NCI-H524 treated with DMSO at 0.1 percent for 48 hours (cell line): ENCODE measurements around the gene CLEC16A.
"Not testable (repeated sequence)": the region's sequence is repeated elsewhere in the genome, so short reads cannot be mapped to it uniquely, and the experiment has no call there.

Source experiments
- DNase-seq: peaks from one replicate; lab custom pipeline; 2025; lab: John Stamatoyannopoulos, UW

CLEC16A gene

GRCh38 chr16:10941127-10941933 lies 3.0 kb upstream of the CLEC16A start:
- DNase-seq, result no peak

GRCh38 chr16:10941935-10942351 lies 2.4 kb upstream of the CLEC16A start:
- DNase-seq, result not testable (repeated sequence)

GRCh38 chr16:10942352-10943063 lies 1.9 kb upstream of the CLEC16A start, which contains the start of gene DEXI:
Gene DEXI, minus strand, starts transcription at chr16:10942468. Its CDS starts 463 bp downstream, at chr16:10942005.
- DNase-seq, result peak; percentile 55

GRCh38 chr16:10943064-10943353 lies 1.4 kb upstream of the CLEC16A start:
- no peak for DNase-seq

- no peak for DNase-seq
Measured at GRCh38 chr16:10945065-10945787, 862 bp downstream of the CLEC16A start.

GRCh38 chr16:10946308-10946707 lies 1.9 kb downstream of the CLEC16A start:
- DNase-seq, result no peak

GRCh38 chr16:10947211-10947787 lies 2.9 kb downstream of the CLEC16A start:
- DNase-seq, result no peak

- no peak for DNase-seq
Measured at GRCh38 chr16:10949424-10949970, 5.1 kb downstream of the CLEC16A start.

- DNase-seq, result peak; percentile 45
Measured at GRCh38 chr16:10950393-10950792, 6.0 kb downstream of the CLEC16A start.

GRCh38 chr16:10951026-10951425 lies 6.7 kb downstream of the CLEC16A start:
- no peak for DNase-seq

- no peak for DNase-seq
Measured at GRCh38 chr16:10954903-10955302, 10.5 kb downstream of the CLEC16A start.

GRCh38 chr16:10957771-10958482 lies 13.6 kb downstream of the CLEC16A start:
- DNase-seq, result no peak

- no peak for DNase-seq
Measured at GRCh38 chr16:10959161-10959560, 14.8 kb downstream of the CLEC16A start.

- DNase-seq, result no peak
Measured at GRCh38 chr16:10961231-10961630, 16.9 kb downstream of the CLEC16A start.

GRCh38 chr16:10964039-10964890 lies 19.9 kb downstream of the CLEC16A start:
- DNase-seq, result peak; percentile 38

GRCh38 chr16:10964891-10965326 lies 20.5 kb downstream of the CLEC16A start:
- DNase-seq, result no peak

- no peak for DNase-seq
Measured at GRCh38 chr16:10965440-10966061, 21.2 kb downstream of the CLEC16A start.

- no peak for DNase-seq
Measured at GRCh38 chr16:10966129-10966528, 21.8 kb downstream of the CLEC16A start.

GRCh38 chr16:10966559-10966958 lies 22.2 kb downstream of the CLEC16A start:
- not testable (repeated sequence) for DNase-seq

GRCh38 chr16:10967986-10968385 lies 23.6 kb downstream of the CLEC16A start:
- no peak for DNase-seq
